Measurements from ENCODE around the gene APOB. TPM values are rescaled to one million over a fixed set of nuclear protein-coding genes. Genes with fewer than 3 reads are reported as not detected.

Gene APOB
- total RNA-seq, 1 donor from 2014 or later = under 0.01 TPM

GRCh38 chr2:21001988-21002813 is 41.7 kb downstream of the APOB start:
- no peak overlapping the region for H3K4me3 ChIP-seq (ENCODE audit: low read depth, low read length)
- no peaks in the 10 kb centered on the region for H3K36me3 ChIP-seq (ENCODE audit: control insufficient read depth, insufficient read depth, low read length)
- DNase-seq (ENCODE audit: low read depth) = no peak
- no peak for TF ChIP-seq CTCF (IDR thresholded peaks at IDR 0.05; ENCODE audit: insufficient read depth, low read length, severe bottlenecking)
- no peaks in the 10 kb centered on the region for H3K27me3 ChIP-seq (ENCODE audit: control insufficient read depth, insufficient read depth, low read length)
- FAIRE-seq = no peak

GRCh38 chr2:21001225-21001946 is 42.5 kb downstream of the APOB start:
- no peaks in the 10 kb centered on the region for H3K36me3 ChIP-seq (ENCODE audit: control insufficient read depth, insufficient read depth, low read length)
- FAIRE-seq (no peak), DNase-seq (ENCODE audit: low read depth) (no peak)
- H3K4me3 ChIP-seq (ENCODE audit: low read depth, low read length) = no peak overlapping the region
- no peak for TF ChIP-seq CTCF (IDR thresholded peaks at IDR 0.05; ENCODE audit: insufficient read depth, low read length, severe bottlenecking)
- no peaks in the 10 kb centered on the region for H3K27me3 ChIP-seq (ENCODE audit: control insufficient read depth, insufficient read depth, low read length)

- Histone ChIP-seq H3K27me3 (ENCODE audit: control insufficient read depth, insufficient read depth, low read length) (no peaks in the 10 kb centered on the region), H3K4me3 (ENCODE audit: low read depth, low read length) (no peak overlapping the region), H3K36me3 (ENCODE audit: control insufficient read depth, insufficient read depth, low read length) (no peaks in the 10 kb centered on the region)
- no peak for FAIRE-seq
- TF ChIP-seq CTCF (IDR thresholded peaks at IDR 0.05; ENCODE audit: insufficient read depth, low read length, severe bottlenecking) = no peak
- DNase-seq (ENCODE audit: low read depth) = no peak
These were observed 43.8 kb downstream of the APOB start for GRCh38 chr2:20999906-21000645.

GRCh38 chr2:20998972-20999905 is 44.6 kb downstream of the APOB start:
- Histone ChIP-seq H3K27me3 (ENCODE audit: control insufficient read depth, insufficient read depth, low read length) (no peaks in the 10 kb centered on the region), H3K36me3 (ENCODE audit: control insufficient read depth, insufficient read depth, low read length) (no peaks in the 10 kb centered on the region), H3K4me3 (ENCODE audit: low read depth, low read length) (no peak overlapping the region)
- FAIRE-seq = no peak
- DNase-seq (ENCODE audit: low read depth) = no peak
- no peak for TF ChIP-seq CTCF (IDR thresholded peaks at IDR 0.05; ENCODE audit: insufficient read depth, low read length, severe bottlenecking)
